LNCaP clone FGC (cell line): Measurements from ENCODE around the gene PRPF40B.

Experiments
- DNase-seq: peaks from one replicate; pipeline ENCODE4 v3.0.0-alpha.2; 2011; ENCODE audit warnings: low read depth
- H3K4me3 ChIP-seq: 2 replicates; pipeline ENCODE4 v1.5.1; 2011; ENCODE audit warnings: mild to moderate bottlenecking, low read depth, low read length, control low read depth
- CTCF ChIP-seq: IDR thresholded peaks from 2 replicates; pipeline ENCODE4 v1.5.1; 2012; ENCODE audit warnings: mild to moderate bottlenecking; ENCODE audit not compliant: control insufficient read depth, insufficient read depth; ENCODE audit errors: extremely low read depth

PRPF40B gene

GRCh38 chr12:49623142-49623904, at the start of gene PRPF40B:
Gene PRPF40B, plus strand, starts transcription at chr12:49623561. Its CDS starts 30 bp downstream, at chr12:49623591.
- TF ChIP-seq CTCF, result peak; percentile 64
- peak within 1 kb of the TSS; percentile 70 for H3K4me3 ChIP-seq
- no peak for DNase-seq

GRCh38 chr12:49577589-49578315, 45.6 kb upstream of the PRPF40B start:
- H3K4me3 ChIP-seq, result no peak overlapping the region
- DNase-seq, result no peak
- TF ChIP-seq CTCF, result no peak

- no peak for DNase-seq
- TF ChIP-seq CTCF, result no peak
These were observed 44.8 kb upstream of the PRPF40B start for GRCh38 chr12:49578471-49579112.

GRCh38 chr12:49580572-49581535, 42.5 kb upstream of the PRPF40B start:
- TF ChIP-seq CTCF, result peak; percentile 86
- peak; percentile 52 for DNase-seq
- no peak overlapping the region for H3K4me3 ChIP-seq

More at GRCh38 chr12:49578471-49579112, 44.8 kb upstream of the PRPF40B start:
- no peak overlapping the region for H3K4me3 ChIP-seq

GRCh38 chr12:49582201-49582600, 41.2 kb upstream of the PRPF40B start:
- DNase-seq, result no peak
- no peak overlapping the region for H3K4me3 ChIP-seq
- TF ChIP-seq CTCF, result no peak

- TF ChIP-seq CTCF, result no peak
- no peak for DNase-seq
- no peak overlapping the region for H3K4me3 ChIP-seq
These were observed 40.5 kb upstream of the PRPF40B start for GRCh38 chr12:49582850-49583249.
